Stimulated activated CD8-positive, alpha-beta memory T cell treated with anti-CD3 and anti-CD28 coated beads, Interleukin-15, amount 100 ng/mL, for 24 hours (primary cell): ENCODE results near the gene GPM6B.
A peak's percentile ranks its signal among the peaks of the same experiment; 100 is the strongest.
"Not testable (repeated sequence)": the region's sequence is repeated elsewhere in the genome, so short reads cannot be mapped to it uniquely, and the experiment has no call there.

Experiments used
- DNase-seq: peaks from one replicate; pipeline ENCODE4 v3.0.0-alpha.2; 2020; ENCODE audit warnings: low read depth

Gene GPM6B

DNA sequence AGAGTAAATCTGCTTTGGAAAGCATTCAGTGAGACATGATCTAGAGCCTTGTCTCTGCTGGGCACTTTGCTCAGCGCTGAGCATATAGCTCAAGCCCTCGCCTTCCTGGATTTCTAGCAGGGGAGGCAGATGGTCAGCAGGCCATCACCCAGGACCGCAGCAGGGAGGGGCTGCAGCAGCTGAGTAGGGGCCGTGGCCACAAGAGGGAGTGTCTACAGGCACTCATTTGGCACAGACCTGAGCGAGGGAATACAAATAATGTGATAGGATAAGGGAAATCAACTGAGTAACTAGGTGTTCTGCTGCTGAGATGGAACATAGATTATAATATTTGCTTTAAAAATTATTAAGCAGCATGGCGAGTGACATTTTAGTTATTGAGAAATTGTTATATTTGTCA is 52.1 kb downstream of the GPM6B start:
- DNase-seq: no peak

GRCh38 chrX:13764281-13764680 is 52.6 kb downstream of the GPM6B start:
- no peak for DNase-seq

DNA sequence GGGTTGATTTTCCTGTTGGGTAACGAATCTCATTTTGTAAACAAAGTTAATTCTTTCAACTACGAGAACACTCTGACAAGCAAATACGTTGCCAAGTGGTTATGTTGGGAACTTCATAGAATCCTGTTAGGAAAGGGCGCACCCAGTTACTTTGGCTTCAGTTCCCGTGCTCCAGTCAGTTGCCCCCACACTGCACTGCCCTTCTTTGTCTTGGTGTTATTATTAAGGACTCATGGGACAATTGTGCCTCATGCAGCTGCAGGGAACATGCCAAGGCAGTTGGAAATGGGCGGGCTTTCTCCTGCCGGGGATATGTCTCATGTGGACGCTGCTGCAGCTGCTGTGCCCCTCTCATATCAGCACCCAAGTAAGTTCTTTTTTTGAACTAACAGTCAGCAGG is 53.4 kb downstream of the GPM6B start:
- DNase-seq: no peak

- DNase-seq: no peak
Observed at GRCh38 chrX:13761606-13762414, 55.1 kb downstream of the GPM6B start.

DNA sequence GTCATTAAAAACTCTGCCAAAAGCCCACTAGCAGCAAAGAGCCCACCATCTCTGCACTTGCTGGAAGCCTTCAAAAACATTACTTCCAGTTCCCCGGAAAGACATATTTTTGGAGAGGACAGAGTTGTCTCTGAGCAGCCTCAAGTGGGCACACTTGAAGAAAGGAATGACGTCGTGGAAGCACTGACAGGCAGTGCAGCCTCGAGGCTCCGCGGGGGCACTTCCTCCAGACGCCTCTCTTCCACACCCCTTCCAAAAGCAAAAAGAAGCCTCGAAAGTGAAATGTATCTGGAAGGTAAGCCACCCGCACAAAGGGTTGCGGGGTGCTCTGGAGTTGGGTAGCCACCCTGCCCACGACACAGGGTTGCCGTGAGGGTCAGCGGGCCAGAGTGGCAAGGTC is 56.5 kb downstream of the GPM6B start:
- no peak for DNase-seq

- no peak for DNase-seq
Observed at GRCh38 chrX:13759152-13759718, 57.7 kb downstream of the GPM6B start.

- DNase-seq: no peak
Observed at GRCh38 chrX:13756381-13756780, 60.5 kb downstream of the GPM6B start.

GRCh38 chrX:13755254-13755653 is 61.6 kb downstream of the GPM6B start:
- DNase-seq: no peak

- DNase-seq: no peak
Observed at GRCh38 chrX:13754765-13755164, 62.1 kb downstream of the GPM6B start.

GRCh38 chrX:13752646-13753045 is 64.2 kb downstream of the GPM6B start:
- no peak for DNase-seq

DNA sequence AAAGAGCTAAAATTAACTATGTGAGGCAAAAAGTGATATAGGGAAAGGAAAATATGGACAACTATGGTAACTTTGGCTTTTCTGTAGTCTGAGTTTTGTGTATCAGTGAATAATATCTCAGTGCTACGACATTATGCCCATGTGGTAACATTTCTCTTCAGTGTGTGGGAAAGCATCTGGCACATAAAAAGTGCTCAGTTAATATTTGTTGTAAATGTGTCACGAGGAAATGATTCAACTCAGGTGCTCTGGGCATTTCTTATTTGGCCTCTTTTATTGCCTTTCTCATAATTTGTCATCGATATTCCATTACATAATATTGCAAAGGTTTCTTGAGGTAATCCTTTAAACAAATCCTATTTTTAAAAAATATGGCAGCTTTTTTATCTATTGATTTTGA is 64.8 kb downstream of the GPM6B start:
- DNase-seq: no peak

DNA sequence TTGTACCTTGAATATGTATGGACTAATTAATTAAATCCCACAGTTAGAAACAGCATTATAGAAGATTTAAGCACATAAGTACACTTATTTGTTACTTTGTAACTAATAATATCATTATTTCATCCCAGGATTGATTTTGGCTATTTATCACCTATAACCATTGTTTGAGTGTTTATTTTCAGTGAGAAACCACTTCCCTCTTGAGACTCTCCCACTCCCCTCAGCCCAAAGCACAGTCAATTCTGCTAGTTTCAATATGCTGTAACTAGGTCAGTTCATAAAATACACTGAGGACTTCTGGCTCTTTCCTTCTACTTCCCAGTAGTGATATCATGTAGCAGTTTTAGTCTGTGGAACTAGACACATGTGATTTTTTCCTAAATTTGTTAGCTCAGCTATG is 66.1 kb downstream of the GPM6B start:
- DNase-seq: no peak

DNA sequence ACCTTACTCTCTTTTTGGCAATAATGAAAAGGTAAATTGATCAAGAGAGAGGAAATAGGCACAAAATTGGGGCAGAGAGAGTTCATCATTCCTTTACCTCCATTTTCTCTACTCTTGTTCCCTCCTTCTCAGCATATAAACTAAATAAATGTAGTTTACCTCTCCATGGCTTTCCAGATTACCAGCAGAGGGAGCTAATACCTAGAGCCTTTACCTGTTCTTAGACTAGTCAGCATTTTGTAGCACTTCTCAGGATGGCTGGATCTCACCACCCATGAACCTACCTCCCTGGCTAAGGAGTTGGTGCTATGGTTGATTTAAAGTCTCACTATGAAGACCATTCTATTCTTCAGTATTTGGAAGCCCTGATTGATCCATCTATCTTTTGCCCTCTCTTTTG is 66.7 kb downstream of the GPM6B start:
- no peak for DNase-seq

GRCh38 chrX:13748486-13748885 is 68.4 kb downstream of the GPM6B start:
- no peak for DNase-seq

GRCh38 chrX:13747836-13748235 is 69.1 kb downstream of the GPM6B start:
- no peak for DNase-seq

GRCh38 chrX:13742397-13743176 is 74.3 kb downstream of the GPM6B start:
- no peak for DNase-seq

DNA sequence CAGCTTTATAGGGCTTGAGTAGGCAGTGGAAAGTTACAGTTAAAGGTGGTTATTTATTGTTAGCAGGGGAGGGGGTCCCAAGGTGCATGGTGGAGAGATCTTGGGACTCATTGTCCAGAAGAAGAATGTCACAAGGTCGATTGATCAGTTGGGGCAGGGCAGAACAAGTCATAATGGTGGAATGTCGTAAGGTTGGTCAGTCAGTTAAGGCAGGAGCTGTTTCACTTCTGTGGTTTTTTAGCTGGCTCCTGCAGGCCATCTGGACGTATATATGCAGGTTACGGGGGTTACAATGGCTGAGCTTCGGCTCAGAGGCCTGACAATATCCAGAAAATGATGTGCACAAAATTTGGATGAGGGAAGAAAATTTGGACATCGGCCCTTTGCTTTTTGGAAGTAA is 75.2 kb downstream of the GPM6B start:
- no peak for DNase-seq

- DNase-seq: peak; percentile 49
Observed at GRCh38 chrX:13734278-13735172, 82.4 kb downstream of the GPM6B start, which contains the start of the genes OFD1 and TRAPPC2. OFD1 (plus strand) TSS chrX:13734748; CDS start chrX:13735072, 324 bp downstream. TRAPPC2 (minus strand) TSS chrX:13734620; CDS start chrX:13719963, 14,657 bp downstream.

- DNase-seq: no peak
Observed at GRCh38 chrX:13733506-13733905, 83.4 kb downstream of the GPM6B start.

DNA sequence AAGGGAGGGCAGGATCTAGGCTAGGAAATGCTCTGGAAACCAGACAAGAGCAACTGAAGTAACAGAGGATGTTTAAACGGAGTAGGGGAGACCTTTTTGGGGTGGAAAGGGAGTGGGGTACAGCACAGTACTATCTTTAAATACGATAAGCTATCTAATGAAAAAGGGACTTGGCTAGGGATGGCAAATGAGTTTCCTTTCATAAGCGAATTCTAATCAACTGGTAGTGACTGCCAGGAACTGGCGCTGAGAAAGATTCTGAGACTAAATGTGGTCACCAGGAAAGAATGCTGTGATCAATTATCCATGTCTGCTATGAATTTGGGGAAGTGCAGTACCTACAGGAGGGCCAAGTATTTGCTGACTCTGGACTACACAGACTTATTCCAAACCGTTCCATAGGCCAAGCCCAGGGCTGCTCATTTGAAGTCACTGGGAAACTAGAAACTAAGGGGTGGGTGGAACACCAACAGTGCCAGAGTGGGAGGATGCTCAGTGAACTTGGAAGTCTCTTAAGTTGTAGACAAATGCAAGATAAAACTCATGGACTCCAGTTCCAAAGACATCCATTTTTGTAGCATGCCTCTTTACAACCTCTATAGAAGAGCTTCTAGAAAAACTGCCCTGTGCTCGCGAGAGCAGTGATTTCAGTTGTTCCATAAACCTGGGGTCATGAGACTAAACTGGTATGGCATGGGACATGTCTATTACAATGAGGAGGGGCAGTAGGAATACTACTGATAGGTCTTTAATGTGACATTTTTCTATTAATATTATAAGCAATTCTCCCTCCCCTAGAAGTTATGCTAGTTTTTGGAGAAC is 84.4 kb downstream of the GPM6B start:
- no peak for DNase-seq

DNA sequence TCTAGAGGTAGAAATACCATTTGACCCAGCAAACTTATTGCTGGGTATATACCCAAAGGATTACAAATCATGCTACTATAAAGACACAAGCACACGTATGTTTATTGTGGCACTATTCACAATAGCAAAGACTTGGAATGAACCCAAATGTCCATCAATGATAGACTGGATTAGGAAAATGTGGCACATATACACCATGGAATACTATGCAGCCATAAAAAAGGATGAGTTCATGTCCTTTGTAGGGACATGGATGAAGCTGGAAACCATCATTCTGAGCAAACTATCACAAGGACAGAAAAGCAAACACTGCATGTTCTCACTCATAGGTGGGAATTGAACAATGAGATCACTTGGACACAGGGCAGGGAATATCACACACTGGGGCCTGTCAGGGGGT is 86.4 kb downstream of the GPM6B start:
- not testable (repeated sequence) for DNase-seq
